ENCODE measurements around the gene ADAM11.
"Not testable (repeated sequence)": the region's sequence is repeated elsewhere in the genome, so short reads cannot be mapped to it uniquely, and the experiment has no call there.

Gene ADAM11, protein sequence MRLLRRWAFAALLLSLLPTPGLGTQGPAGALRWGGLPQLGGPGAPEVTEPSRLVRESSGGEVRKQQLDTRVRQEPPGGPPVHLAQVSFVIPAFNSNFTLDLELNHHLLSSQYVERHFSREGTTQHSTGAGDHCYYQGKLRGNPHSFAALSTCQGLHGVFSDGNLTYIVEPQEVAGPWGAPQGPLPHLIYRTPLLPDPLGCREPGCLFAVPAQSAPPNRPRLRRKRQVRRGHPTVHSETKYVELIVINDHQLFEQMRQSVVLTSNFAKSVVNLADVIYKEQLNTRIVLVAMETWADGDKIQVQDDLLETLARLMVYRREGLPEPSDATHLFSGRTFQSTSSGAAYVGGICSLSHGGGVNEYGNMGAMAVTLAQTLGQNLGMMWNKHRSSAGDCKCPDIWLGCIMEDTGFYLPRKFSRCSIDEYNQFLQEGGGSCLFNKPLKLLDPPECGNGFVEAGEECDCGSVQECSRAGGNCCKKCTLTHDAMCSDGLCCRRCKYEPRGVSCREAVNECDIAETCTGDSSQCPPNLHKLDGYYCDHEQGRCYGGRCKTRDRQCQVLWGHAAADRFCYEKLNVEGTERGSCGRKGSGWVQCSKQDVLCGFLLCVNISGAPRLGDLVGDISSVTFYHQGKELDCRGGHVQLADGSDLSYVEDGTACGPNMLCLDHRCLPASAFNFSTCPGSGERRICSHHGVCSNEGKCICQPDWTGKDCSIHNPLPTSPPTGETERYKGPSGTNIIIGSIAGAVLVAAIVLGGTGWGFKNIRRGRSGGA

DNA sequence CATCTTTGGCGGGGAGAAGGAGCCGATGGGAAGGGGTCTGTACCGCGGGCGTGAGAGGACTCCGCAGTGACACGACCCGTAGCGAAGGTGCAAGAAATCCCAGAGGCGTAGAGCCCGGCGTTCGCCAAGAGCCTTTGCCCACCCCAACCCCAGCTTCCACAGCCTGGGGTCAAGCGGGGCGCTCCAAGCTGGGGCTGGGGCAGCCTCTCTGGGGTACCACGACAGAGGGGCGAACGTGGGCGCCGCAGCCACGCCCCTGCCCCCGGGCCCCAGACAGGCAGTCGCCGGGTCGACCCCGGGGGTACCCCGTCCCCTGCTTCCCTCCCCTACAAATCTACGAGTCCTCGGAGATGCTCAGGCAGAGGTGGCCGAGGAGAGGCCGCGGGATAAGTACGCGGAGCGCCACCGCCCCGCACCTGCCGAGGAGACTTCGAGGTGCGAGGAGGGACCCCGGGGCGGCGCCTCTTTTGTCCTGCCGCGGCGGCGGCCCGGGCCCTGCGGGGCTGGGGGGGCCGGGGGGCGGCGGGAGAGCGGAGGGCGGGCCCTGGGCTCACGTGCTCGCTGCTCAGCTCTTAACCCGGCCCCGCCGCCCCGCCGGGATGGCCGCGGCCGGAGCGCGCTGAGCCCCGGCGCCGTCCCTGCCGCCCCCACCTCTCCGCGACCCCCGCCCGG is at the start of gene ADAM11:
Gene ADAM11, plus strand, starts transcription at position 575 of the 672 bp plus-strand sequence. CDS start 212 bp downstream, outside the sequence.
- no peak for DNase-seq

- DNase-seq = no peak
These were observed 39.3 kb upstream of the ADAM11 start for GRCh38 chr17:44719444-44719843.

- DNase-seq = no peak
These were observed 36.5 kb upstream of the ADAM11 start for GRCh38 chr17:44722254-44722653.

- DNase-seq = not testable (repeated sequence)
These were observed 32.7 kb upstream of the ADAM11 start for GRCh38 chr17:44726121-44726520.

DNA sequence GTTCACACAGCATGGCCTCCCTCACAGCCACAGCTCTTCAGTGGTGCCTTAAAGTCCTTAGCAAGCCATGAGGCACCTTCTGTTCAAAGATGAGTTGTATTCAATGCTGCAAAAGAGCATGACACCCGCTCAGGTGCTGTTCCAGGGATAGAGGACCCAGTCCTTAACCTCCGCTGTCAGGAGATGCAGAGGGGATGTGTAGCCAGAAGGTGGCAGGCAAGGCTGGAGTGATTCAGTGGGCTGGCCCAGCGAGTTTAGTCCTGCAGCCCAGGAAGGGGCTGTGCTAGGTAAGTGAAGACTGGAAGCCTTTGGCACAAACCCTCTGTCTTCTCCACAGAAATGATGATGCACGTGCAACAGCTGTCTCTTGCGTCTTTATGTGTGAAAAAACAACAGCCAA is 25.0 kb upstream of the ADAM11 start:
- no peak for DNase-seq

DNA sequence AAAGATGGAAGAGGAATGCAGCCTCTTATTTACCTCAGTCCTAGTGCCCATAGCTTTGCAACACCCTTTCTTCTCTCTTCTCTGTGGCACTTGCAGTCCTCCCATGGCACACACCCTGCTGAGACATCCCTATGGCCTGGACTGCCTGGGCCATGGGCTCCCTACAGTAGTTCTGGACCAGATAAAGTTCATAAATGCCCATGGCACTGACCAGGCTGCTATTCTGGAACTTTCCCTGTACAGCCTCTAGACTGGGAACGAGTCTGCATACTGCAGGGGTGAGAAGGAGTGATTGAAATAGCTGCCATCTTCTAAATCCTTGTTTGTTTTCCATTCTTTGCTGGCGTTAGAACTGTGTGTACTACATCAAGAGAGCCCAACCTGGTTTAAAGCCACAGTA is 24.5 kb upstream of the ADAM11 start:
- DNase-seq = no peak

GRCh38 chr17:44736551-44737240 is 22.1 kb upstream of the ADAM11 start:
- no peak for DNase-seq

DNA sequence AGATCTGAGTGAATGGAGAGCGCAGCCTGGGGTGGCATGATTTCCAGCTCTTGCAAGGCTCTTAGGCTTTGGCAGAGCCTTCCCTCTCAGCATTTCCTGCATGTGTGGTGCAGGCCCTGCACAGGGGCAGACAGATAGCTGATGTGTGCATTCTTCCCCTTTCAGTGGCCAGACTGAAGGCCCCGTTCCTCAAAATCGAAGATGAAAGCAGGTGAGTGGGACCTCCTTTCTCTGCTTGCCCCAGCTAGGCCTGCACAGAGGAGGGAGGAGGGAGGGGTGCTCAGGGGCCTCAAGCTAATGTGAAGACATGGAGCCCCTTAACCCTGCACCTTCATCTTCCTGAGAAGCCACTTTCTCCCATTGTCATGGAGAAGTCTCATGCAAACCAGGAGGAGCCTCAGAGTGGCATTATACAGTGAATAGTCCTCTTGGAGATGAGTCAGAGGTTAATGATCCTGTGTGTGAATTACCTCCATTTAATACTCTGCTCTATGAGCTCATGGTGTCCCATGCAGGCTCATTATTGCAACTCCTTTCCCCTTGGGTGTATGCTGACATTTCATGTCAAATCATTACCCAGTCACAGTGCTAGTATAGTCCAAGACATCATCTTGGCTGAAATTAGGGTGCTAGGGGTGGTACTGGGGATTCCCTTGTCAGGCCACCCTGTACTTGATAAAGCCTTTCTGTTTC is 20.4 kb upstream of the ADAM11 start:
- peak; percentile 7 for DNase-seq

GRCh38 chr17:44741316-44741715 is 17.5 kb upstream of the ADAM11 start:
- DNase-seq = no peak

- no peak for DNase-seq
These were observed 13.5 kb upstream of the ADAM11 start for GRCh38 chr17:44745301-44745700.

GRCh38 chr17:44745738-44746137 is 13.1 kb upstream of the ADAM11 start:
- DNase-seq = not testable (repeated sequence)

DNA sequence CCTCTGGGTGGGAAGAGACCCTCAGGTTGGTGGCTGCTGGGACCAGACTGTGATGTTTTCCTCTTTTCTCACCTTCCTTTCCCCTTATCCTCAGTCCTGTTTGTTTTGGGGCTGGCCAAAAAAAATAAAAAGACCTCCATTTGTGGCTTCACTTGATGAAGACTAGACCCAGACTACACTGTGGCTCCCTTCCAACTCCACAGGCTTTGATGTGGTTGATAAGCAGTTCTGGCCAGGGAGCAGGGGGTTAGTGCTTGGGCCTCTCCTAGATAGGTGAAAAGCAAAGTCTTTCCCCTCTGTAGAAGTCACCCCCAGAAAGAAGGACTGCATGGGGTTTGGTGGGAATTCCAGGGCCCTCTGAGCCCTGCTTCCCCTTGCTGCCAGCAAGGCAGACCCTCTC is 11.2 kb upstream of the ADAM11 start:
- no peak for DNase-seq

GRCh38 chr17:44749076-44749979 is 9.5 kb upstream of the ADAM11 start:
- no peak for DNase-seq

GRCh38 chr17:44749980-44750318 is 8.8 kb upstream of the ADAM11 start:
- no peak for DNase-seq

DNA sequence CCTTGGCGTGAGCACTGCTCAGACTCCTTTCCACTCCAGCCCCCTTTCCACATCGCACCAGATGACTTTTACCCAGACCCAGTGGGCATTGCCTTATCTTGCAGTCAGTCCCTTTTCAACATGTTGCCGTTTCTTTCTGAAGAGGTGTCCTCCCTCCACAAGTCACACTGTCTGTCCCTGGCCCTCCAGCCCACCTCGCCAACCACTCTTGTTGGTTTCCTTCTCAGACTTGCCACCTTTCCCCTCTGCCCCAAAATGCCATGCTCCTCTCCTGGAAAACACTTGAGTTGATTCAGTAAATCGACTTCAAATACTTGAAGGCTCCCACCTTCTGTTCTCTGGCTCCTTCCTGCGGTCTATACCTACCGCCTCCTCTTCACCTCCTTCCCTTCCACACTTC is 7.5 kb upstream of the ADAM11 start:
- no peak for DNase-seq

DNA sequence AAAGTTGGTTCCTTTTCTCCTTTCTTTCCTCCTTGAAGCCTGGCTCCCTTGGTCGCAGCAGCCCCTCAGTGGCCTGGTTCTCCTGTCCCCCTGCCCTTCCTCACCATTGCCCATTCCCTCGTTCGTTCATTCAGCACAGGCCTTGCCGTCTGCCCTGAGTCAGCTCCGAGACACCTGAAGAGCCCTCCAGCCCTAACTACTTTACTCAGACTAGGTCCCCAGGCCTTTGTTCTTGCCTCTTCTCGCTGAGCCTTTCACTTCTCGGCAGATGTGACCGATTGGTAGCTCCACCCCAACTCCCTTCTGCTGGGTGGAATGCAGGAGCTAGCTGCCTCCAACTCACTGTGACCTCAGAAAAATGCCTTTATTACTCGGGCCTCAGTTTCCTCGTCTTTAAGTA is 7.0 kb upstream of the ADAM11 start:
- no peak for DNase-seq

- DNase-seq = no peak
These were observed 5.6 kb upstream of the ADAM11 start for GRCh38 chr17:44752953-44753861.

DNA sequence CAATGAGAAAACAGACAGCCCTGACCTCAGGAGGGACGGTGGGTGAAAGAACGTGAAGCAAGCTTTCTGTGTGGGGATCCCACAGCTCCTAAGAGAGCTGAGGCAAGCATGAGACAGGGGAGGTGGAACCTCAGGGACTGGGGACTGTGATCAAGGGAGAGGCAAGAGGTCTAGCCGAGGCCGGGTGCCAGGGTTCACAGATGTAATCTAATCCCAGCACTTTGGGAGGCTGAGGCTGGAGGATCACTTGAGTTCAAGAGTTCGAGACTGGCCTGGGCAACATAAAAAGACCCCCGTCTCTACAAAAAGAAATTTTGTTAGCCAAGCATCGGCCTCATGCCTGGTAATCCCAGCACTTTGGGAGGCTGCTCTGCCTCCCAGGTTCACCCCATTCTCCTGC is 4.5 kb upstream of the ADAM11 start:
- no peak for DNase-seq

- DNase-seq = not testable (repeated sequence)
These were observed 3.6 kb upstream of the ADAM11 start for GRCh38 chr17:44755180-44755579.

Data from inflammatory macrophage treated with lipopolysaccharide for 4 hours (primary cell).